GM19025 (cell line): ENCODE measurements around the gene CAPN6.

ENCODE experiments used
- ATAC-seq: cut with Tn5 transposase; IDR thresholded peaks from one replicate; pipeline ENCODE4 v1.9.1; 2021; ENCODE audit warnings: mild to moderate bottlenecking, low read depth, moderate library complexity; ENCODE audit not compliant: unreplicated experiment

The CAPN6 gene, protein sequence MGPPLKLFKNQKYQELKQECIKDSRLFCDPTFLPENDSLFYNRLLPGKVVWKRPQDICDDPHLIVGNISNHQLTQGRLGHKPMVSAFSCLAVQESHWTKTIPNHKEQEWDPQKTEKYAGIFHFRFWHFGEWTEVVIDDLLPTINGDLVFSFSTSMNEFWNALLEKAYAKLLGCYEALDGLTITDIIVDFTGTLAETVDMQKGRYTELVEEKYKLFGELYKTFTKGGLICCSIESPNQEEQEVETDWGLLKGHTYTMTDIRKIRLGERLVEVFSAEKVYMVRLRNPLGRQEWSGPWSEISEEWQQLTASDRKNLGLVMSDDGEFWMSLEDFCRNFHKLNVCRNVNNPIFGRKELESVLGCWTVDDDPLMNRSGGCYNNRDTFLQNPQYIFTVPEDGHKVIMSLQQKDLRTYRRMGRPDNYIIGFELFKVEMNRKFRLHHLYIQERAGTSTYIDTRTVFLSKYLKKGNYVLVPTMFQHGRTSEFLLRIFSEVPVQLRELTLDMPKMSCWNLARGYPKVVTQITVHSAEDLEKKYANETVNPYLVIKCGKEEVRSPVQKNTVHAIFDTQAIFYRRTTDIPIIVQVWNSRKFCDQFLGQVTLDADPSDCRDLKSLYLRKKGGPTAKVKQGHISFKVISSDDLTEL

GRCh38 chrX:111270339-111270738 is at the start of gene CAPN6:
TSS of gene CAPN6 (minus strand) at chrX:111270483. CDS start at chrX:111263936, 6,547 bp downstream.
- no peak for ATAC-seq

DNA sequence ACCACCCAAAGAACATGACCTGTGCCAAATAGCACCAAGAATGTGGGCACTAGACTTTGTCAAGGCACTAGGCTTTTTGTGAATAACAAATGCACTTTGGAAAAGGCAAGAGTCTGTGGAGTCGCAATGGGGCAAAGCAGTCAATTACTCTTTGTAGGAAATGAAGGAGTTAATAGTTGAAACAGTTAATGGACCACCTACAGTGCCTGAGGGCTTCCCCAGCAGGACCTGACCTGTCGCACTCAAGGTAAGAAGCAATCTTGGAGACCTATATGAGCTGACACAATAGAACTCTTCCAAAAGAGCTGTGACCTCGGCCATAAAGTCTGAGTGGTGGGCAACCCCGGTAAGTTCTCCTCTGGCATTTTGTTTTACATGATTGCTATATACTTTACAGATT is 49.2 kb upstream of the CAPN6 start:
- no peak for ATAC-seq

DNA sequence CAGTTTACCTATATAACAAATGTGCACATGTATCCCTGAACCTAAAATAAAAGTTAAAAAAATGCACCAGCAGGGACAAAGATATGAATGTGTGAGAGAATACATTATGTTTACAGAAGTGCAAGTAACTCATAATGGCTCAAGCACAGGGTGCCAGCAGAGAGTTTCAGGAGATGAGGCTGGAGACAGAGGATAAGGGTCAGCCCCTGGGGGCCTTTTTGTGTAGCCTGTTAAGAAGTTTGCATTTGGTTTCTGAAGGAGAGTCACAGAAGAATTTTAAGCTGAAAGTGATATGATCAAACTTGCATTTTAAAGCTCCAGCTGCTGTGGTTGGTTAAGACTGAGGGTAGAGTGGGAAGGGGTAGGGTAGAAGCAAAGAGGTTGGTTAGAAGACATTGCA is 48.6 kb upstream of the CAPN6 start:
- no peak for ATAC-seq

- no peak for ATAC-seq
Measured at GRCh38 chrX:111309083-111309482, 38.8 kb upstream of the CAPN6 start.

GRCh38 chrX:111308039-111308438 is 37.8 kb upstream of the CAPN6 start:
- no peak for ATAC-seq

GRCh38 chrX:111302284-111302683 is 32.0 kb upstream of the CAPN6 start:
- no peak for ATAC-seq

DNA sequence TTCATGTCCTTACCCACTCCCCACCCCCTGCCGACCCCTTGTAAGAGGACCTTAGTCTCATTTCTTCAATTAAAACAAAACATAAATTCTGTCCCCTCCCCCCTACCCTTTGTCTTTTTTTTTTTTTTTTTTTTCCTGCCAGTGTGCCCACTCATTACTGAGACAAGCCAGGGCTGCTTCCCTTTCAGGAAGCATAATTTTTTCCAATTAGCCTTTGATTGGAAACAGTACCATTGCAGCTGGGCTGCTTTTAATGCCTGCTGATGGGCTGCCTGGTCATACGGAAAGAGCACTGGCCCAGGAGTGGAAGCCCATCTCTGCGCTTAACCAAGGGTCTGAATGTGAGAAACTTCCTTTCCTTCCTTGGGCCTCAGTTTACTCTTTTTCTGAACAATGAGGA is 18.6 kb upstream of the CAPN6 start:
- no peak for ATAC-seq

DNA sequence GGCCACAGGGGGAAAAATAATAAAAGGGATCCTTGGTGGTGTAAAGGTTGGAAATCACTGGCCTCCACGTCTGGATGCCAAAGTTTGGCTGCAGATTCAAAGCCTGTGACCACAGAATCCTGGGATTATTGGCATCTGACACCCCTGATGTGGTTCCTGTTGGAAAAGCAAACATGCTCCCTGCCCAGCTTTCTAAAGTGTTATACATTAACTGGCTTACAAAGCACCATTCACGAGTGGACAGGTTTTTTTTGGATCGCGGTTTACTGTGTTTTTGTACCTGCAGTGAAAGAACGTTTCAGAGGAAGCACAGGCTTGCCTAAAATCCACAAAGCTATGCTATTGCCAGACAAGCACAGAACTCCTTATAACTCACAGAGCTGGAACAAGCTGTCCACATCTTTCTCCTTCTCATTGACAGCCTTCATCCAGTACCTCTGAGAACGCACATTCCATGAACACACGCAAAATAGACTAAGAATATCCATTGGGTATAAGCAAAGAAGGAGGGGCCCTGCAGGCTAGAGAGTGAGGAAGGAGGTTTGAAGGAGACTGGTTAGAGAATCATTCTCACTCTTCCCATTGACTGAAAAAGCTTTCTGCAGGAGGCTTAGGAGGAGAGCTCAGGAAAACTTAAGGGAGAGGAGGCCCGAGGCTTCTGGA is 14.5 kb upstream of the CAPN6 start:
- ATAC-seq: no peak

DNA sequence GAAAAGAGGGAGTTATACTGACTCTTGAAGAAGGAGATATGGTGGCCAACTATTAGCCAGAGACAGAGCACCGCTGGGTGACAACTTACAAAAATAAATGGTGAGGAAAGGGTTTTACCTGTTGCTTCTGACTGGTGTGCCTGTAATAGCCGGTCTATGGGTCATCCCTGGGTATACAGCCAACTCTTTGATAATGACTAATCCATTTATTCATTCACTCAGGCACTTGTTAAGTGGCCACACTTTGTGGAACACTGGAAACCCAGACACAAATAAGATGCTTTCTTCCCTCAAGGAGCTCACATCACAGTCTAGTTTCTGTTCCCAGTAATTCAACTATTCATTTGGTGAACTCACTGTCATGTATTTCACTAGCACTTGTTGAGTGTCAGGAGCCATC is 13.2 kb upstream of the CAPN6 start:
- no peak for ATAC-seq

GRCh38 chrX:111282991-111283390 is 12.7 kb upstream of the CAPN6 start:
- no peak for ATAC-seq

DNA sequence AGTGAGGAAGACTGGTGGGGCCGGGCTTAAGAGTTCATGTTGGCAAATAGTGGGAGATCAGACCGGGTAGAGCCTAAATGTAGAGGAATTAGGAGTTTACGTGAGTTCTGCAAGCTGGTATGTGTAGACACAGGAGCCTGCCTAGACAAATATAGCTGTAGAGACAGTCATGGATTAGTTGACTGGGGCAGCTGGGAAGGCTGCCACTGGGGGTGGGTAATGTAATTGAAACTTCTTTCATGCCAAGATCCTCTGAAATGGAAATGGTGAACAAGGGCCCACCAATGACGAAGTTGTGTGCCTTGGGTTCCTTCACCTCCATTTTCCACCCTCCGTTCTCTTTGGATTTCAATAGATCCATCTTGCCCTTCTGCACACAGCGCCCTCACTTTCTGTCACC is 11.9 kb upstream of the CAPN6 start:
- ATAC-seq: no peak

DNA sequence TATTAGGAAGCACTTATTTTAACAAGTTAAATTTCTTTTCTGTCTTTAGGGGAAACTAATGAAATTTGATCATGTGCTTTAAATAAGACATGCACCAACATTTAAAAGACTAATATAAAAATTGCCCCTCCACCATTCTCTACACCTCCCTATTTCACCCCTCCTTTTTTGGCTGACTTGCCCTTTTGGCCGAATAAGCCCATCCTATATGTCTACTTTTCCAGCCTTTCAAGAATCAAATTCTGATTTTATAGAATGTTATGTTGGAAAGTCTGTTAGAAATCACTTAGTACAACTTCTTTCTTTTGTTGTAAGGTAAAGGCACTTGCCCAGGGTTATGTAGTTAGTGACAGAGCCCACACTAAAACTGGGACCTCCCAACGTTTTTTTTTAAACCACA is 1.8 kb downstream of the CAPN6 start:
- no peak for ATAC-seq

GRCh38 chrX:111265486-111265885 is 4.8 kb downstream of the CAPN6 start:
- ATAC-seq: no peak

DNA sequence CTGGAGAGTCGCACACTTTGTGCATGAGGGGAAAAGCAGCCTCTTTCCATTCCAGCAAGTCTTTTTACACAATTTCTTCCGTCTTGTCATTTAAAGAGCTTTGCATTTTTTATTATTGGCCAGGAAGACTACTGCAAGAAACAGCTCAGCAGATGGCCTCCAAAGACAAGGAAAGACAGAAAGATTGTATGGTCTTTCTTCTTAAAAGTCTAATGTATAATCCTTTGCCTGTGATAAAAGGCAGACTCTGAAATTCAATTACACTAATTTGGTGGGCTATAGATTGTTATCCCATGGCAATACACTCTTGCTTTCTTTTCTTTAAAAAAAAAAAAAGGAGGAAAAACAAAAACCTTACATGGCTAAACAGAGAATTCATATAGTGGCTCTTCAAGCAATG is 5.9 kb downstream of the CAPN6 start:
- no peak for ATAC-seq

DNA sequence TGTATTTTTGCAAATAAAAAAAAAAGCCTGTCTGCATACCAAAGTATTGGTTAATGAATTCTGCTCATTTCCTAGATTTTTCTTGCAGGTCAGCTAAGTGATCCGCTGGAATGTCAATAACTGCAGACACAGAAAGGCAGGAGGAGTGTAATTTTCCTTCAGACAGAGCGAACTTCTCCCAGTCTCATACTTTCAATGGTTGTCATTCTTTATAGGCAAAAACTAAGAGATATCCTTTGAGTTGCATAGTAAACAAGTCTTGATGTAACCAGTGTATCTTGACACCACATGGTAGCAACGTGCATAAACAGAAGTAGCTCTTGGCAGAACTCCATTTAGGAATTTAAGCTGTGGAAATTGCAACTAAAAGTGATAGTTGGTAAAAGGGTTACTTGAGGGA is 8.2 kb downstream of the CAPN6 start:
- ATAC-seq: no peak

- no peak for ATAC-seq
Measured at GRCh38 chrX:111260451-111260850, 9.8 kb downstream of the CAPN6 start.

- ATAC-seq: no peak
Measured at GRCh38 chrX:111259559-111259958, 10.7 kb downstream of the CAPN6 start.

GRCh38 chrX:111257733-111258132 is 12.6 kb downstream of the CAPN6 start:
- no peak for ATAC-seq

DNA sequence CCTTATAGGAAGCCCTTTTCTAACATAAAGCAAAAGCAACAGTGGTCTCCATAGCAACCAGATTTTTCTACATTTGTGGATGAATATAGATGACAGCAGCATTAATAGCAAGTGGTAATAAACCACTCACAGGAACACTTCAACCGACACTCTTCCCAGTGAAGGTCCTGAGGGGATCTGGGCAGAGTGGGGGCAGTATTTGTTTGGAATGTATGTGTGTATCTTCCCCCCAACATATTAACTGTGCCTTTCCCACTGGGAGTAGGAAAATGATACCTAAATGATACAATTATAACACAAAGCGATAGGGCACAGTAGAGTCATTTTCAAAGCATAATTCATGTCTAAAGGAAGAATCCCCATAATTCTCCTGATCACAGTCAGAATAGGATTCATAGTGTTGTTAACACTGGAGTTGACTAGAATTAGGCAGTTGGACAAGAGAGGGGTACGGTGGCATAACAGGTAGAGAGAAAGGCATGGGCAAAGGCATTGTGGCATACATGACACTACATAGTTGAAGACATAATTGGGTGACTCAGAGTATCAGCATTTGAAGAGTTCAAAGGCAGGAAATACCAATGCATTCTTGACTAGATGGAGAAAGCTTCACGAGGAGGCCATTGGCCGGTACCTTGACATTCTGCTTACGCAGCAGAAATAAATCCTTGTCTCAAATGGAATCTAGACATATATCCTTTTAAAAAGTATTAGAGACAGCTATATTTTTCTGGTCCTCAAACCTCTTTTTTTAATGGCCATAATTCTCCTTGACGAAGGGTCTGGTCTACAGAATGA is 15.2 kb downstream of the CAPN6 start:
- no peak for ATAC-seq

GRCh38 chrX:111244235-111244750 is 26.0 kb downstream of the CAPN6 start:
- no peak for ATAC-seq
